GM13976 (cell line): ENCODE measurements around the gene KCNH1.

Experiments used
- DNase-seq: peaks from one replicate; pipeline ENCODE4 v3.0.0; 2012; ENCODE audit warnings: low spot score
- CTCF ChIP-seq: IDR thresholded peaks from 2 replicates; pipeline ENCODE4 v1.5.1; 2012; ENCODE audit warnings: borderline replicate concordance, mild to moderate bottlenecking; ENCODE audit not compliant: insufficient read depth; ENCODE audit errors: extremely low read depth, missing control alignments, control extremely low read depth
- in situ Hi-C: fragments of 300-500 bp; cut with MboI; formaldehyde crosslinking; loops from one replicate; pipeline ENCODE4 v1.12.0; 2022; ENCODE audit warnings: low sequenced_read_pairs, mixed read lengths, inconsistent platforms; ENCODE audit not compliant: unreplicated experiment

Gene KCNH1

GRCh38 chr1:210631399-210631798 lies 502.5 kb downstream of the KCNH1 start:
- in situ Hi-C loops: no loop called here
- no peak for DNase-seq

GRCh38 chr1:210629276-210629675 lies 504.7 kb downstream of the KCNH1 start:
- in situ Hi-C loops: no loop called here
- TF ChIP-seq CTCF: no peak
- no peak for DNase-seq

More at GRCh38 chr1:210631399-210631798, 502.5 kb downstream of the KCNH1 start:
- TF ChIP-seq CTCF: no peak

GRCh38 chr1:210627755-210628154 lies 506.2 kb downstream of the KCNH1 start:
- no peak for DNase-seq
- TF ChIP-seq CTCF: no peak
- in situ Hi-C loops: no loop called here
